IPS-NIHi11 (cell line): Measurements from ENCODE around the gene NUP50.
A peak's percentile ranks its signal among the peaks of the same experiment; 100 is the strongest.

ENCODE experiments used
- DNase-seq: peaks from one replicate; pipeline ENCODE4 v3.0.0; 2012; ENCODE audit warnings: mixed read lengths, low spot score

The NUP50 gene

DNA sequence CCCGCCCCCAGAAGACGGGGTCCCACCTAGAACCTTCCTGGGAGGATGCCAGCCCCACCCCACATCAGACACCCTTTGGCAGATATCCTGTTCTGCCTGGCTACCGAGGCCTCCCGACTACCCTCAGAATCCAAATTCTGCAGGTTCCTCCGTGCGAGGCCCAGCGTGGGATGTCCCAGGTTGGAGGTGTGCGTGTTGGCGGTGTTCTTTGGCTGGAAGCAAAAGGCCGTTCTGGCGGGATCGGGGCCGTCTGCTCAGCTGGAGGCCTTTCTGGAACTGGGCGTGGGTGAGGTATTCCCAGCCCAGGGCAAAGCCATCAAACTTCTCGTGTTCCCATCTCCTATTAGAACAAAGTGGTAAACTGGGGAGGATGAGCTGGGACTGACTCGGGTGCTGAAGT lies 32.6 kb downstream of the NUP50 start:
- DNase-seq, result no peak

DNA sequence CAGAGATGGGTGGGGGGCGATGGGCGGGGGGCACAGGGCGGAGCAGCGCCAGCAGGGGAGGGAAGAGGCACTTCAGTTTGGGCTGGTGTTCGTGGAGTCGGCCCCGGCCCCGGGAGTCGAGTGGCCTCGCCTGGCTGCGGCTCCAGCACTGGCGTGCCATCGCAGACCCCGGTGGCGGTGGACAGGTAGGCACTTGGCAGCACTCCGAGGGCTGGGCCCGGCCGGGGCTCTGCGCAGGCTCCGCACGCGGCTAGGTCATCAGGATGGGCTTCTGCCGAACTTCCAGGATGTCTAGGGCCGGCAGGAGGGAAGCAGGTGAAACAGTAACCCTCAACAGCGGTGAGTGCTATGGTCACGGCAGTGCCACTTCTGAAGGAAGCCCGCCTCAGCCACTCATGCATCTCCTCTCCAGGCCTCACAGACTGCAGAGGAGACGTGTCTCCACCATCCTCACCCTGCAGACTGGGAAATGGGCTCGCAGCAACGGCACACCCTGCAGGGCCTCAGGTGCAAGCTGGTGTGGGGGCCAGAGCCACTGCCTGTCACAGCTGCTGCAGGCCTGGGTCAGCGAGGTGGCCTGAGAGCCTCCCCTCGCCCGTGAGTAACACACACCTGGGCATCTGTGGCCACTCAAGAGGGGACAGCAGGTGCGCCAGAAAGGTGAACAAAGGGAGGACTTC lies 33.3 kb downstream of the NUP50 start:
- DNase-seq, result no peak

GRCh38 chr22:45197606-45198462 lies 34.1 kb downstream of the NUP50 start:
- DNase-seq, result no peak

- no peak for DNase-seq
Measured at GRCh38 chr22:45198463-45198795, 34.7 kb downstream of the NUP50 start.

- DNase-seq, result no peak
Measured at GRCh38 chr22:45199723-45200122, 36.0 kb downstream of the NUP50 start.

GRCh38 chr22:45200230-45200629 lies 36.5 kb downstream of the NUP50 start:
- DNase-seq, result no peak

GRCh38 chr22:45200860-45201511 lies 37.3 kb downstream of the NUP50 start:
- DNase-seq, result no peak

DNA sequence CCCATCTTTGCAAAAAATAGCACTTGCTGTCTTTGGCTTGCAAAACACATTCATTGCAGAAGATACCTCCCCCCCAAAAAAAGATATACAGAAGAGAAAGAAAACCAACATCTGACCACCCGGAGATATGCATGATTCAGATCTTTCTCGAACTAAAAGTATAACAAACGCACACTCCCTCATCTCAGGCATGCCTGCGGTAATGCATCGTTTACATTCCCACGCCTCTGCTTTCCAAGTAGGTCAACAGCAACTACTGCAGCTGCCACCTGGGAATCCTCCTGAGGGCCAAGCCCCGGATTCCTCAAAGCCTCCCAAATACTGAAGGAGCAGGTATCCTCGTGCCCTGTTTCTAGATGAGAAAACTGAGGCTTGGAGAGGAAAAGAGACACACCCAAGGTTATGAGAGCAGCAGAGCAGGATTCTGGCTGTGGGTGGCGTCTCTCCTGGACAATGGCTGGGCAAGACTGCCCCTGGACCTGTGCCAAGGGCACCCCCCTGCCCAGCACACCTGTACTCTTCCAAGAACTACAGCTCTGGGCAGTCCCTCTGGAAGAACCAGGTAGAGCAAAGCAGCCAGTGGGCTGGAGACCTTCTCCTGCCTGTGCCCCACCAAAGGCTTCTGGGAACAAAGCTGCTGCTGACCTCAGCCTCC lies 38.1 kb downstream of the NUP50 start:
- no peak for DNase-seq

DNA sequence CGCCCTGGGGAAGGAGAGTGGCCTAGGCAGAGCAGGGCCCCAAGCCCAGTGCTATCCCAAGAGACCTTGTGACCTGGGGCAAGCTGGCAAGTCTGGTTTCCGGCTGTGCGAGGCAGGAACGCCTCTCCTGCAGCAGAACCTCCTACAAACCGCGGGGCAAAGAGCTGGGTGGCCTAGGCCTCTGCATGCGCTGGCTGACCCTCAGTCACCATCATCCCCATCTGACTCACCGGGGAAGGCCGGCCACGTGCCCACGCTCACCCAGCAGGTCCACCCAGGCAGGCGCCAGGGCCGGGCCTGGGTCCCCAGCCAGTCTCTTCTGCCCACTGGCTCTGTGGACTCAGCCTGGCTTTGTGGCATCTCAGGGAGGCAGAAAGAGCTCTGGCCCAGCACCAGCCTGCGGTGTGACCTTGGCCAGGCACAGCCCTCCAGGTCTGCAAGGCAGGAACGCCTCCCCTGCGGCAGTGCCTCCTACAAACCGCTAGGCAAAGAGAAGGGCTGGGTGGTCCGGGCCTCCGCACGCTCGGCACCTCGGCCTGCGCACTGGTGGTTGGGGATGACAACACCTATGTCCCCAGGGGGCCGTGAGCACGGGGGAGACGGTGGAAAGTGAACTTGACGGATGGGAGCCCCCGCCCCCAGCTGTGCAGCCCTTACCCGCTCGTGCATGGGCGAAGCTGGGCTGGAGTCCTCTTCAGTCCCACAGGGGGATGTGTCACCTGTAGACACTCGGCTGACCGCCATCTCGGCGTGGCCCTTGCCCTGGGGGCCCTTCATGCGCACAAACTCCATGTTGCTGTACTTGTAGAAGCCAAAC lies 38.8 kb downstream of the NUP50 start:
- no peak for DNase-seq

DNA sequence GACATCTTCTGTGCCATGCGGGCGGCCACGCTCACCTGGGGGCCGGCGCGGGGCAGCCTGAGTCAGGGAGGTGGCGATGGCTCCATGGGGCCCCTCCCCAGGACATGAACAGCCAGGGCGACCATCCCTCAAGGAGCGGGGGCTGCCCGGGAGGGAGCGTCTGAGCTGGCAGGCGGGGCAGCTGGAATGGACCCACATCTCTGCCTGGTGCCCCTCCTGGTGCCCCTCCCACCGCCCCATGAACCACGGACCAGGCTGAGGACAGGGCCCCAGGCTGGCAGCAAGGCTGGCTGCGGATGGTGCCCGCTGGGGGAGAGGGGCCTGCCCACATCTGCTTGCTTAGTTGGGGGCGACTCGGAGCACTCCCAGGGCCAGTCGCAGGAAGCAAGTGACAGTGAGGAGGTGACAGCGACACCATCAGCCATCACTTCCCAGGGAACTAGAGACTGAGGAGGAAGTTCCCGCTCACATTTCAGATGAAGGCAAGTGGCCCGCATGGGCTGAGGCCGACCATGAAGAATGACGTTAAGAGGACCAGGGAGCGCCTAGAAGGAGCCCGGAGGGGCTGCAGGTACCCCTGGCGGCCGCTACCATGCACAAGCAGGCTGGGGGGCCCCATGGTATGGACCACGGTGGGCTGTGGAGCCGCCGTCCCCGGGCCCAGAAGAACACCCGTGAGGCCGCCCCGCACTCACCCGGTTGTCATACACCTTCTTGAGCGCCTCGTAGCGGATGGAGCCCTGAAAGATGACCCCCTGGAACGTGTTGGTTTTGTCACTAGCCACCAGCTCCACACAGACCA lies 39.6 kb downstream of the NUP50 start:
- DNase-seq, result no peak

DNA sequence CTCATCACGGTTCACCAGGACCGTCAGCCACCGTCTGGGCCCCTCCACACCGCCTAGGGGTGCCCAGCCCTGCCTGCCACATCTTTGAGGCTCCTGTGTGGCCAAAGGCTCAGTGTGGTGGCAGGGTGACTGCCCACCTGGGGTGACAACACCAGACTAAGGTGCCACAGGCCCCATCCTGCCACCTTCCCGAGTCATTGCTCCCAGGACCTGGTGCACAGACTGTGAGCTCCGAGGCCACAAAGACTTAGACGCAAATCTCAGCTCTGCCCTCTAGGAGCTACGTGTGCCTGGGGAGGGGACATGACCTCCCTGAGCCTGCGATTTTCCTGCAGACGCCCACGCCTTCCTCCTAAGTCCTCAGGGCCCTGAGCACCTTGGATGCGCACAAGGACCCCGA lies 40.5 kb downstream of the NUP50 start:
- no peak for DNase-seq

DNA sequence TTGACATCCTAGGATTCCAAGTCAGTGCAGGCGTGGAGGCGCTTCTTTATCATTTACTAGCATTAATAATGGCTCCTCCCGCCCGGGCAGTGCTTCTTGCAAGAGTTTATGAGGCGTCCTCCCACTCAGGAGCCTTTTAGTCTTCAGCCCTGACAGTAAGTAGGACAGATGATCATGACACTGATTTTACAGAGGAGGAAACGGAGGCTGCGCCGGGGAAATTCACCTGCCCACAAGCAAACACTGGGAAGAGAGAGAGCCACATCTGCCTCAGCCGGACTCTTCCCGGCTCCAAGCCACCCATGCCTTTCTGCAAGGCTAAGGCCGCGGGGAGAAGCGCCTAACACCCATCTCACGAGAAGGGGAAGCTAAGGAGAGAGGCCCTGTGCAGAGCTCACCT lies 41.1 kb downstream of the NUP50 start:
- DNase-seq, result no peak

GRCh38 chr22:45205276-45205925 lies 41.7 kb downstream of the NUP50 start:
- DNase-seq, result no peak

DNA sequence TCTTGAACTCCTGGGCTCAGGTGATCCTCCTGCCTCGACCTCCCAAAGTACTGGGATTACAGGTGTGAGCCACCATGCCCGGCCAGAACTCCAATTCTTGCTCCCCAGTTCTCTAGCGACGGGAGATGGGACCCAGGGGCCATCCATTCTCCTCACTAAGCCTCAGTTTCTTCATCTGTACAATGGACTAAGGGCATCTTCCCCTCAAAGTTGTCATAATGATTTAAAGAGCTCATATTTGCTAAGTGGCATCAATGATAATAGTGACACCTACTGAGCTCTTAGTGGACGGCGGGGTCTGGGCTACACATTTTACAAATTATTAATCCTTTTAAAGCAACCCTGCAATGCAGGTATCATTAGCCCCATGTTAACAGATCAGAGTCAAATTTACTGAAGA lies 42.5 kb downstream of the NUP50 start:
- DNase-seq, result no peak

GRCh38 chr22:45207533-45207932 lies 43.8 kb downstream of the NUP50 start:
- no peak for DNase-seq

- no peak for DNase-seq
Measured at GRCh38 chr22:45207981-45208664, 44.4 kb downstream of the NUP50 start.

DNA sequence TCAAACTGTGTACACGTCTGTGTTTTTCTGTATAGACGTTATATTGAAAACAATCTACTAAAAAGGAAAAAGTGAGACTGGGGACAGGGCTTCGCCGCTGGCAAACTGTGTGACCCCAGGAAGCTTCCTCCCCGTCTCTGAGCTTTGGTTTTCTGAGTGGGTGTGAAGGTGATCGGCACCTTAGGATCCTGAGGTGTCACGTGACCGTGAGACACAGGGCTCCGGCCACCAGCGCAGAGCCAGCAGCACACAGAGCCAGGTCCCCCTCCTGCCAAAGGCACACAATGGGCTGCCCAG lies 44.9 kb downstream of the NUP50 start:
- no peak for DNase-seq

DNA sequence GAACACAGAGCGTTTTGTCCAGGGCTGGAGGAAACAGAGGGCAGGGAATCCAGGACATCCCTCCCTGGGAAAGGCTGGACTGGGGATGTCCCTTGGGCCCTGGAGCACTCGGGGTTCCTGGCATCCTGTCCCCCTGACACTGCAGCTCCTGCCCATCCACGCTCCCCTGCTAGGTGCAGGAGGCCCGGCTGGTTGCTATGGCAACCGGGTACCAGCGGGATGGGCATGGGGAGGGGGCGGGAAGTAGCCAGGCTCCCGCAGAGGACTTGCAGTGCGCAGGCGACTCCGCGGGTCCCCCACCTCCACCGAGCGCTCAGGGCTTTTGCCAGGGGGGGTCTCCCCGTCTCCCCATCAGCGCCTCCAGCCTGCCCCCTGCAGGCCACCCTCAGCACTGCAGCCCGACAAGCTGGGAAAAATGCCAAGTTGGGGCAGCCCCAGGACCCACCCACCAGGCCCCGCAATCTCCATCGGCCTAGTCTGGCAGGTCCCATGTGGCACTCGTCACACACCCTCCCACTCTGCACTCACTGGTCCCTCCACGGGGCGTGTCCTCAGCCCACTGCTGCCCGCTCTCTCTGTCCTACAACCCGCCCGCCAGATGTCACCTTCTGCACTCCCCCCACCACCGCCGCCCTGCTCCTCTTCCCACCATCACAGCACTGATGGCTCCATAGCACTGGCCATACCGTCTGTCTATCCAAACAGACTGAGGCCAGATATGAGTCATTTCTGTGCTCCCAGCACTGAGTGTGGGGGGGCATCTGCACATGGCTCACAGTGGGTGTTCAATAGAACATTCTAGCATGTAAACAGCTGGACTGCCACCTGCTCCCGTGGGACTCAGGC lies 45.5 kb downstream of the NUP50 start:
- peak; percentile 80 for DNase-seq

GRCh38 chr22:45210174-45210573 lies 46.4 kb downstream of the NUP50 start:
- no peak for DNase-seq
